K562 (cell line): ENCODE measurements around the gene LPIN2. TPM values are rescaled to one million over a fixed set of nuclear protein-coding genes. Genes with fewer than 3 reads are reported as not detected.

ENCODE experiments used
- ARID1B ChIP-seq: fragments of 450-650 bp; IDR thresholded peaks from 2 replicates; pipeline ENCODE4 v1.6.1; 2016; ENCODE audit warnings: antibody characterized with exemption, mild to moderate bottlenecking, inconsistent platforms
- ATF7 ChIP-seq: fragments of 450-650 bp; IDR thresholded peaks from 2 replicates; pipeline ENCODE4 v1.7.1; 2014; ENCODE audit warnings: mild to moderate bottlenecking, moderate library complexity
- BMI1 ChIP-seq: fragments of 150-350 bp; IDR thresholded peaks from 2 replicates; pipeline ENCODE4 v1.6.1; 2014; ENCODE audit warnings: low read length
- CAMTA2 ChIP-seq: fragments of 250-450 bp; sonication (Bioruptor Pico); conservative IDR thresholded peaks from 2 replicates; pipeline ENCODE4 v1.5.1; 2022
- CHD2 ChIP-seq: IDR thresholded peaks from 2 replicates; pipeline ENCODE4 v1.6.1; 2011; ENCODE audit warnings: low read depth, low read length
- EZH2 ChIP-seq: IDR thresholded peaks from 2 replicates; pipeline ENCODE4 v1.6.1; 2012; ENCODE audit warnings: low read depth, mild to moderate bottlenecking, inconsistent platforms, low read length, borderline replicate concordance
- HEY1 ChIP-seq: fragments of 250-450 bp; sonication (Bioruptor Pico); IDR thresholded peaks from 2 replicates; pipeline ENCODE4 v1.5.0; 2020; ENCODE audit warnings: mild to moderate bottlenecking, moderate library complexity, borderline replicate concordance
- HIVEP1 ChIP-seq: fragments of 250-450 bp; sonication (Bioruptor Pico); IDR thresholded peaks from 2 replicates; pipeline ENCODE4 v1.4.0; 2020; ENCODE audit warnings: mild to moderate bottlenecking
- KDM4B ChIP-seq, 2 experiments: fragments of 450-650 bp in 1 of 2; sonication (generic) in 1 of 2; IDR thresholded peaks; 2 replicates each; pipeline ENCODE4 v1.6.1; 2016 to 2017; ENCODE audit warnings: borderline replicate concordance in 2 of 2, antibody characterized with exemption in 1 of 2, low read depth in 1 of 2, mild to moderate bottlenecking in 1 of 2
- NFE2 ChIP-seq: IDR thresholded peaks from 2 replicates; pipeline ENCODE4 v1.6.1; 2014; ENCODE audit warnings: antibody characterized with exemption, low read depth
- NR2F6 ChIP-seq: fragments of 450-650 bp; formaldehyde crosslinking; IDR thresholded peaks from 2 replicates; pipeline ENCODE4 v1.4.0; 2020; ENCODE audit warnings: mild to moderate bottlenecking
- PCBP1 ChIP-seq: fragments of 200-400 bp; formaldehyde crosslinking; IDR thresholded peaks from 2 replicates; pipeline ENCODE4 v1.6.1; 2018; ENCODE audit warnings: mild to moderate bottlenecking, low read depth, low read length; ENCODE audit not compliant: poor library complexity, severe bottlenecking
- PREB ChIP-seq: sonication (generic); formaldehyde crosslinking; IDR thresholded peaks from 2 replicates; pipeline ENCODE4 v1.8.1; 2023; ENCODE audit warnings: mild to moderate bottlenecking, missing genetic modification reagents
- TBP ChIP-seq: optimal IDR thresholded peaks from 2 replicates; pipeline ENCODE3; 2011; ENCODE audit warnings: low read depth, low read length, improper control_type of control experiment
- USF1 ChIP-seq: sonication (generic); formaldehyde crosslinking; IDR thresholded peaks from 2 replicates; pipeline ENCODE4 v1.9.0; 2022; ENCODE audit warnings: mild to moderate bottlenecking, missing genetic modification reagents
- ZNF24 ChIP-seq: fragments of 450-650 bp; IDR thresholded peaks from 2 replicates; pipeline ENCODE4 v1.6.1; 2016
- ZNF274 ChIP-seq: IDR thresholded peaks from 2 replicates; pipeline ENCODE4 v1.6.1; 2011; ENCODE audit warnings: low read depth, mild to moderate bottlenecking, low read length, moderate library complexity, borderline replicate concordance
- polyA plus RNA-seq, 8 experiments: library from polyadenylated mRNA; depleted of rRNA in 4 of 8; stranded (reverse) in 5 of 8; unstranded in 3 of 8; fragments of >200 nt; fragmentation: Nextera tagmentation in 2 of 8; fragmentation: Illumina TruSeq in 1 of 8; extraction: Ambion mirVana in 2 of 8; extraction: Trizol in 1 of 8; gene quantifications; 2 replicates each; pipeline versions ENCODE4 v1.2.1 to v1.2.3, GENCODE V29; 2011 to 2014; ENCODE audit warnings: inconsistent platforms in 1 of 8, missing spikeins in 1 of 8
- total RNA-seq, 7 experiments: library from RNA; depleted of rRNA in 6 of 7; stranded (reverse); fragments of >200 nt in 6 of 7; fragmentation: Illumina TruSeq in 2 of 7; extraction: Trizol in 2 of 7; gene quantifications; 2 replicates each; pipeline versions ENCODE4 v1.2.1 to v1.2.3, GENCODE V29; 2011 to 2021; ENCODE audit warnings: low replicate concordance in 1 of 7
- TF ChIP-seq, protein P1 (sequence below): sonication (generic); formaldehyde crosslinking; IDR thresholded peaks from 2 replicates; pipeline ENCODE4 v1.8.0; 2023; ENCODE audit warnings: missing genetic modification reagents, mild to moderate bottlenecking, borderline replicate concordance
- TF ChIP-seq, protein P2 (sequence below): sonication (generic); formaldehyde crosslinking; IDR thresholded peaks from 2 replicates; pipeline ENCODE4 v1.8.0; 2022; ENCODE audit warnings: mild to moderate bottlenecking, low read depth, missing genetic modification reagents
- TF ChIP-seq, protein P3 (sequence below): fragments of 450-650 bp; IDR thresholded peaks from 2 replicates; pipeline ENCODE4 v1.6.1; 2016; ENCODE audit warnings: low read depth, mild to moderate bottlenecking, moderate library complexity

LPIN2 gene
- total and polyA plus RNA-seq, 9 of the 15 experiments (the other 6 are each of a cell fraction or from before 2014, with no cell fraction given) = 5.2 to 34.8 (median 24.6) TPM

DNA sequence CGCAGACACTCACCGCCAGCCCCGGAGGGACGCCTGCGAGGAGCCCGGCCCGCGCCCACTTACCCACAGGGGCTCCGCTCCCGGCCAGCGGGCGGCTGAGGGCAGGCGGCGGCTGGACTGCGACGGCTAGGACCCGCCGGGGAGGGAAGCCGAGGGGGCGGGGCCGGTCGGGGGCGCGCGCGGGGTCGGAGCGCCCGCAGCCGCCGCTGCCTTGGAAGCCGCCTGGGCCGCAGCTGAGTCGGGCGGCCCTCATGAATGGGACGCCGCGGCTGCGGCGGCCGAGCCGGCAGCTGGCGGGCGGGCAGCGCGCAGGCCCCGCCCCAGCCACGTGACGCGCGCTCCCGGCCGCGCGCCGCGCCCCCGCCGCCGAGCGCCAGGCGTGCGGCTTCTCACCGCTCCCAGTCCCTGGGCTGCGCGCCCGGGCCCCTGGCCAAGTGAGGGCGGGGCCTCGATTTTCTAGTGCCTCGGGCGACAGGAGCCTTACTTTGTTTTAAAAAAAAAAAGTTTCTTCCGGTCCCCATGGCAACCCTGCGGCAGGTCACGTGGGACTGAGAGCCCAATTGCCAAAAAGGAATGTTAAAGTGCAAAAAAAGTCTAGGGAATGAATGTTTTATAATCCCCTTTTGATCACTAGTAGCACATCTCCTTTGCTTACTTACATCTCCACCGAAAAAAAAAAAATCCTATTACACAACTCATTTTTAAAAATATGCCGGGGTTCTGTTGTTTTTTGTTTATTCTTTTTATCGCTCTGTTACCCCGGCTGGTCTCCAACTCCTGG, at the start of gene LPIN2 (continued):
- TF ChIP-seq, protein P1, sequence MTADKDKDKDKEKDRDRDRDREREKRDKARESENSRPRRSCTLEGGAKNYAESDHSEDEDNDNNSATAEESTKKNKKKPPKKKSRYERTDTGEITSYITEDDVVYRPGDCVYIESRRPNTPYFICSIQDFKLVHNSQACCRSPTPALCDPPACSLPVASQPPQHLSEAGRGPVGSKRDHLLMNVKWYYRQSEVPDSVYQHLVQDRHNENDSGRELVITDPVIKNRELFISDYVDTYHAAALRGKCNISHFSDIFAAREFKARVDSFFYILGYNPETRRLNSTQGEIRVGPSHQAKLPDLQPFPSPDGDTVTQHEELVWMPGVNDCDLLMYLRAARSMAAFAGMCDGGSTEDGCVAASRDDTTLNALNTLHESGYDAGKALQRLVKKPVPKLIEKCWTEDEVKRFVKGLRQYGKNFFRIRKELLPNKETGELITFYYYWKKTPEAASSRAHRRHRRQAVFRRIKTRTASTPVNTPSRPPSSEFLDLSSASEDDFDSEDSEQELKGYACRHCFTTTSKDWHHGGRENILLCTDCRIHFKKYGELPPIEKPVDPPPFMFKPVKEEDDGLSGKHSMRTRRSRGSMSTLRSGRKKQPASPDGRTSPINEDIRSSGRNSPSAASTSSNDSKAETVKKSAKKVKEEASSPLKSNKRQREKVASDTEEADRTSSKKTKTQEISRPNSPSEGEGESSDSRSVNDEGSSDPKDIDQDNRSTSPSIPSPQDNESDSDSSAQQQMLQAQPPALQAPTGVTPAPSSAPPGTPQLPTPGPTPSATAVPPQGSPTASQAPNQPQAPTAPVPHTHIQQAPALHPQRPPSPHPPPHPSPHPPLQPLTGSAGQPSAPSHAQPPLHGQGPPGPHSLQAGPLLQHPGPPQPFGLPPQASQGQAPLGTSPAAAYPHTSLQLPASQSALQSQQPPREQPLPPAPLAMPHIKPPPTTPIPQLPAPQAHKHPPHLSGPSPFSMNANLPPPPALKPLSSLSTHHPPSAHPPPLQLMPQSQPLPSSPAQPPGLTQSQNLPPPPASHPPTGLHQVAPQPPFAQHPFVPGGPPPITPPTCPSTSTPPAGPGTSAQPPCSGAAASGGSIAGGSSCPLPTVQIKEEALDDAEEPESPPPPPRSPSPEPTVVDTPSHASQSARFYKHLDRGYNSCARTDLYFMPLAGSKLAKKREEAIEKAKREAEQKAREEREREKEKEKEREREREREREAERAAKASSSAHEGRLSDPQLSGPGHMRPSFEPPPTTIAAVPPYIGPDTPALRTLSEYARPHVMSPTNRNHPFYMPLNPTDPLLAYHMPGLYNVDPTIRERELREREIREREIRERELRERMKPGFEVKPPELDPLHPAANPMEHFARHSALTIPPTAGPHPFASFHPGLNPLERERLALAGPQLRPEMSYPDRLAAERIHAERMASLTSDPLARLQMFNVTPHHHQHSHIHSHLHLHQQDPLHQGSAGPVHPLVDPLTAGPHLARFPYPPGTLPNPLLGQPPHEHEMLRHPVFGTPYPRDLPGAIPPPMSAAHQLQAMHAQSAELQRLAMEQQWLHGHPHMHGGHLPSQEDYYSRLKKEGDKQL (CRISPR knock-in tag) = no peak
- TF ChIP-seq ZNF274 (no peak), ARID1B (no peak), USF1 (peak; percentile 92), HEY1 (CRISPR knock-in tag) (no peak), EZH2 (no peak), NR2F6 (CRISPR knock-in tag) (no peak), PREB (no peak), CHD2 (no peak), NFE2 (no peak), CAMTA2 (CRISPR knock-in tag) (no peak), PCBP1 (no peak), ATF7 (no peak), BMI1 (peak; percentile 99), ZNF24 (no peak), TBP (peak; percentile 77), KDM4B (IDR thresholded peaks at IDR 0.05; ENCODE audit: borderline replicate concordance in 2 of 2, low read depth in 1 of 2) (no peak), HIVEP1 (CRISPR knock-in tag) (no peak)
- TF ChIP-seq, protein P2, sequence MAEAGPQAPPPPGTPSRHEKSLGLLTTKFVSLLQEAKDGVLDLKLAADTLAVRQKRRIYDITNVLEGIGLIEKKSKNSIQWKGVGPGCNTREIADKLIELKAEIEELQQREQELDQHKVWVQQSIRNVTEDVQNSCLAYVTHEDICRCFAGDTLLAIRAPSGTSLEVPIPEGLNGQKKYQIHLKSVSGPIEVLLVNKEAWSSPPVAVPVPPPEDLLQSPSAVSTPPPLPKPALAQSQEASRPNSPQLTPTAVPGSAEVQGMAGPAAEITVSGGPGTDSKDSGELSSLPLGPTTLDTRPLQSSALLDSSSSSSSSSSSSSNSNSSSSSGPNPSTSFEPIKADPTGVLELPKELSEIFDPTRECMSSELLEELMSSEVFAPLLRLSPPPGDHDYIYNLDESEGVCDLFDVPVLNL = no peak
- TF ChIP-seq, protein P3, sequence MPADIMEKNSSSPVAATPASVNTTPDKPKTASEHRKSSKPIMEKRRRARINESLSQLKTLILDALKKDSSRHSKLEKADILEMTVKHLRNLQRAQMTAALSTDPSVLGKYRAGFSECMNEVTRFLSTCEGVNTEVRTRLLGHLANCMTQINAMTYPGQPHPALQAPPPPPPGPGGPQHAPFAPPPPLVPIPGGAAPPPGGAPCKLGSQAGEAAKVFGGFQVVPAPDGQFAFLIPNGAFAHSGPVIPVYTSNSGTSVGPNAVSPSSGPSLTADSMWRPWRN = peak; percentile 69
